Activated naive CD8-positive, alpha-beta T cell (primary cell): ENCODE data around the gene ALG6.

Experiments used
- H3K27ac Mint-ChIP-seq: one replicate; pipeline ENCODE4 v1.8.0; 2021; ENCODE audit warnings: mixed read lengths
- H3K27me3 Mint-ChIP-seq: one replicate; pipeline ENCODE4 v1.8.0; 2021; ENCODE audit warnings: mixed read lengths
- H3K36me3 Mint-ChIP-seq: one replicate; pipeline ENCODE4 v1.8.0; 2021; ENCODE audit warnings: mixed read lengths
- H3K4me1 Mint-ChIP-seq: one replicate; pipeline ENCODE4 v1.8.0; 2021; ENCODE audit warnings: low read depth, mixed read lengths
- H3K4me3 Mint-ChIP-seq: one replicate; pipeline ENCODE4 v1.8.0; 2021; ENCODE audit warnings: mild to moderate bottlenecking, mixed read lengths
- H3K9me3 Mint-ChIP-seq: one replicate; pipeline ENCODE4 v1.8.0; 2021; ENCODE audit warnings: low read depth, mixed read lengths

The ALG6 gene

DNA sequence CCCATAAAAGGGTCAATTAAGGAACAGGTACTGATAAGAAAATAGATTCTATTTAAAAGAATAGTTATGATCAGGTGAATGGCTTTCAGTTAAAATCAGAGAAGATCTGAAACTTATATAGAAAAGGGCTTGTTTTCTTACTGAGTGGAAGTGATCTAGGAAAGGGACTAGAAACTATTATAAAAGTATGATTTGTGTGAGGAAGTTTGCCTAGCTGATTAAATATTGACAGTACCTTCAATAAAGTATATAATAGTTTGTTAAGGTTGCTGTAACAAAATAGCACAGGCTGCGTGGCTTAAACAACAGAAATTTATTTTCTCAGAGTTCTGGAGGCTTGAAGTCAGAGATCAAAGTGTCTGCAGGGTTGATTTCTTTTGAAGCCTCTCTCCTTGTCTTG lies 5.4 kb upstream of the ALG6 start:
- Mint-ChIP-seq H3K27ac (no peak overlapping the region), H3K36me3 (no peaks in the 10 kb centered on the region), H3K27me3 (peaks cover 7% of the 10 kb centered on the region), H3K4me3 (no peak overlapping the region), H3K9me3 (no peaks in the 10 kb centered on the region), H3K4me1 (peaks cover 7% of the 10 kb centered on the region)

DNA sequence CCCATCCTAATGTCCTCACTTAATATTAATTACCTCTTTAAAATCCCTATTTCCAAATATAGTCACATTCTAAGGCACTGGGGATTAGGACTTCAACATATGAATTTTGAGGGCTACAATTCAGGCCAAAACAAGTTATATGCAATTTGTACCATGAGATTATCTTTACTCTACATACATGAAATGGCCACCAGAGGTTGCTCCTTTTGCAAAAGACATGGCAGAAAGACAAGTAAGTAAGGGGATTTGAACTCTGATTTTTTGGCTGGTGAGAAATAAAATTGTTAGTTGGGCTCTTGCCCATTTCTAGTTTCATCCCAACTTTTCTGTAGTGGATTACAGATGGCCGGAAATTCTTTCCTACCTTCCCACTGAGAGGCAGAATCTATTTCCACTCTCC lies 4.8 kb upstream of the ALG6 start:
- peaks cover 7% of the 10 kb centered on the region for H3K4me1 Mint-ChIP-seq
- H3K27me3 Mint-ChIP-seq: peaks cover 7% of the 10 kb centered on the region
- no peaks in the 10 kb centered on the region for H3K9me3 Mint-ChIP-seq
- H3K27ac Mint-ChIP-seq: no peak overlapping the region
- no peak overlapping the region for H3K4me3 Mint-ChIP-seq
- no peaks in the 10 kb centered on the region for H3K36me3 Mint-ChIP-seq

DNA sequence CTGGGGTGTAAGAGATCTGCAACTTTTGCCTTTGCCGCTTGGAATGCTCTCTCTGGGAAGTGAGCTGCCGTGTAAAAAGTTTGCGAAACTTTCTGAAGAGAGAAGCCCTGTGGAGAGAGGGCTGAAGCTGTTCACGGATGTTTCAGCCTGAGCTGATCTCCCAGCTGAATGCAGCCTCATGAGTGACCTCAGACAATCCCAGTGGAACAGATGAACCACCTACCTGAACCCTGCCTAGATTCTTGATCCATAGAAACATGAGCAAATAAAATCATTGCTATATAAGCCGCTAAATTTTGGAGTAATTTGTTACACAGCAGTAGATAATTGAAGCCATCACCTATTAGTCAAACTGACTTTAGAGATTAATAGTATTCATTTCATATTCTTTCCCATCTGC lies 4.4 kb upstream of the ALG6 start:
- Mint-ChIP-seq H3K27ac (no peak overlapping the region), H3K27me3 (peaks cover 7% of the 10 kb centered on the region), H3K36me3 (no peaks in the 10 kb centered on the region), H3K9me3 (no peaks in the 10 kb centered on the region), H3K4me3 (no peak overlapping the region), H3K4me1 (peaks cover 11% of the 10 kb centered on the region)

DNA sequence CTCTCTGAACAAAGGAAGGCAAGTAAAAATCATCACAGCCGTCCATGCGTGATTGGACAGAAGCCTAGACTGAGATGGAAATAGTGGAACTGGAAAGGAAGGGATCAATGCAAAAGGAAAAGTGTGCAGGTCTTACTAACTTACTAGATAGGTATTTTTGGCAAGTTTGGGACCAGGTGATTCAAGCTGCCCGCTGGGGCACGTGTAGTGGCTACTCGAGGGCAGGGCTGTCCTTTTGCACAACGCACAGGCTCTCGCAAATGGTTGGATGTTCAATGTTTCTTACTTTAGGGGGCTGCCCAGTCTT lies 566 bp upstream of the ALG6 start:
- H3K4me3 Mint-ChIP-seq: peak overlapping the region; percentile 88
- peak overlapping the region; percentile 91 for H3K27ac Mint-ChIP-seq
- no peaks in the 10 kb centered on the region for H3K9me3 Mint-ChIP-seq
- H3K36me3 Mint-ChIP-seq: peaks cover 7% of the 10 kb centered on the region
- no peaks in the 10 kb centered on the region for H3K27me3 Mint-ChIP-seq
- peaks cover 21% of the 10 kb centered on the region for H3K4me1 Mint-ChIP-seq

DNA sequence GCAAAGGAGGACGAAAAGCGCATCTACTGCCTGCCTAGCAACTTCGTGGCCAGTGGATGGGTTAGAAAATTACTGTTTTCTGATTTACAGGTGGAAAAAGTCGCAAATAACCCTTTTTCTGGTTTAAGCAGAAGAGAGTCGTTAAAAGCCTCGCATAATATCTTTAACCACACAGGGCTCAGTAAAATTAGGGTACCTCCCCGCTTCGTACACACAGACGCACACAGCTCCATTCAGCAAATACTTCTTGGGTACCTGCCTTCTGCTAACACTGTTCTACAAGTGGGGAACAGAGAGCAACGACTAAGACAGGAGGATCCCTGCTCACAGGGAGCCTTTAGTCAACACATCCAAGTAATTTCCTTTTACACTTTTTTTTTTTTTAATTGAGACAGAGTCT lies 704 bp downstream of the ALG6 start:
- peak overlapping the region; percentile 96 for H3K4me3 Mint-ChIP-seq
- H3K36me3 Mint-ChIP-seq: peaks cover 10% of the 10 kb centered on the region
- no peaks in the 10 kb centered on the region for H3K9me3 Mint-ChIP-seq
- peaks cover 21% of the 10 kb centered on the region for H3K4me1 Mint-ChIP-seq
- no peaks in the 10 kb centered on the region for H3K27me3 Mint-ChIP-seq
- peak overlapping the region; percentile 87 for H3K27ac Mint-ChIP-seq

DNA sequence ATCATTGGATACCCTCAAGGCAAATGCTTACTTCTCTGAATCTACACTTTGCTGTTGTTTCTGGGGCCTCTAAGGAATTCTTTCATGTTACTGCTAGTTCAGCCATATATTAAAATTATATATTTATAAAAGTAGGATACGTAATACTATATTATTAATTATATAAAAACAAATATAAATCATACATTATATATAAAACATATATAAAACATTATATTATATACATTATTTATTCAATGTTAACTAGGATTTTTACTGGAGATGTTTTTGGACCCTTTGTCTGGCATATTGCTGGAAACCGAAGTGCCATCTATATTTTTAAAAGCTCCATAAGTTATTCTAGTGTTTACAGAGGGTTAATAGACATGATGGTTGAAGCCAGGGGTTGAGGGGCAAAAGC lies 12.2 kb downstream of the ALG6 start:
- no peaks in the 10 kb centered on the region for H3K9me3 Mint-ChIP-seq
- peaks cover 35% of the 10 kb centered on the region for H3K4me1 Mint-ChIP-seq
- H3K27ac Mint-ChIP-seq: no peak overlapping the region
- H3K27me3 Mint-ChIP-seq: no peaks in the 10 kb centered on the region
- H3K36me3 Mint-ChIP-seq: peaks cover 7% of the 10 kb centered on the region
- no peak overlapping the region for H3K4me3 Mint-ChIP-seq

DNA sequence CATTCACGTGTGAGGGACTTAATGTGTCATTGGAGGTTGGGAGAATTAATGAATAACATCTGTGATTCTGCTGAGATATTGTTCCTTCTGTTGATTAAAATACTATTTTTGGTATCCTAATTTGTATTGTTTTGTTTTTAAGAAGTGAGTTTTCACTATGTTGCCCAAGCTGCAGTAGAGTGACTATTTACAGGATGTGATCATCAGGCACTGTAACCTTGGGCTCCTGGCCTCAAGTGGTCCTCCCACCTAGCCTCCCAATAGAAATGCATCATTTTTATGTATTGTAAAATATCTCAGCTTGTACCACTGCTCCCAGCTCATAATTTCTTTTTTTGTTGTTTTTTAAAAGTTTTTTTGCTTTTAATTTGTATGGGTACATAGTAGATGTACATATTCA lies 14.3 kb downstream of the ALG6 start:
- Mint-ChIP-seq H3K36me3 (peaks cover 15% of the 10 kb centered on the region), H3K27ac (no peak overlapping the region), H3K4me3 (no peak overlapping the region), H3K9me3 (no peaks in the 10 kb centered on the region), H3K4me1 (peaks cover 42% of the 10 kb centered on the region), H3K27me3 (no peaks in the 10 kb centered on the region)

DNA sequence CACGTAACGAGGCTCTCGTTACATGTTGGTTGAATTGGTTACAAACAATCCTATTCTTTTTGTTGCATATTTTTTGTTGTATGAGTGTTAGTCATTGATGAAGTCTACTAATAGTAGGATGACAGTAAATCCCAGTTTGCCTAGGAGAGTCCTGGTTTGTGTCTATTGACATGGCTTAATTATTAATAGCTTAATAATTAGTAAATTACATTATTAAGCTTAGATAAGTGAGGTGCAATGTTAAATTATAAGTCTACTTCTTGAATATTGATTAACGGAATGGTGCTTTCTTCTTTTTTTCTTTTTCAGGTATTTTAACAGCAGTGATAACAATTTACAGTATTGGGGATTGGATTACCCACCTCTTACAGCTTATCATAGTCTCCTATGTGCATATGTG lies 34.5 kb downstream of the ALG6 start:
- Mint-ChIP-seq H3K4me3 (no peak overlapping the region), H3K36me3 (peaks cover 17% of the 10 kb centered on the region), H3K27ac (no peak overlapping the region), H3K4me1 (no peaks in the 10 kb centered on the region), H3K27me3 (no peaks in the 10 kb centered on the region), H3K9me3 (no peaks in the 10 kb centered on the region)

DNA sequence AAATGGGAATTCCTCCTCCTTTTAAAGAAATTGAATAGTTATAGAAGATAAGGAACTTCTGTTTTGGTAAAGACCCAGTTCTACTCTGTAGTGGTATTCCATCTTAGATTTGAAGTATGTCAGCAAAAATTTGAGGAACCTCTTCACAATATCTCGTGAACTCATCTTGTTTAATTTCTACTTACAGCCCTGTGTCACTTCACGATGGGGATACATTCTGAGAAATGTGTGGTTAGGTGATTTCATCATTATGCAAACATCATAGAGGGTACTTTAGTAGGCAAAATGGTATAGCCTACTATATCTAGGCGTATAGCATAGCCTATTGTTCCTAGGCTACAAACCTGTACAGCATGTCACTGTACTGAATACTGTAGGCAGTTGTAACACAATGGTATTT lies 36.0 kb downstream of the ALG6 start:
- H3K27me3 Mint-ChIP-seq: no peaks in the 10 kb centered on the region
- no peak overlapping the region for H3K27ac Mint-ChIP-seq
- H3K9me3 Mint-ChIP-seq: no peaks in the 10 kb centered on the region
- H3K4me3 Mint-ChIP-seq: no peak overlapping the region
- peaks cover 24% of the 10 kb centered on the region for H3K36me3 Mint-ChIP-seq
- H3K4me1 Mint-ChIP-seq: no peaks in the 10 kb centered on the region

DNA sequence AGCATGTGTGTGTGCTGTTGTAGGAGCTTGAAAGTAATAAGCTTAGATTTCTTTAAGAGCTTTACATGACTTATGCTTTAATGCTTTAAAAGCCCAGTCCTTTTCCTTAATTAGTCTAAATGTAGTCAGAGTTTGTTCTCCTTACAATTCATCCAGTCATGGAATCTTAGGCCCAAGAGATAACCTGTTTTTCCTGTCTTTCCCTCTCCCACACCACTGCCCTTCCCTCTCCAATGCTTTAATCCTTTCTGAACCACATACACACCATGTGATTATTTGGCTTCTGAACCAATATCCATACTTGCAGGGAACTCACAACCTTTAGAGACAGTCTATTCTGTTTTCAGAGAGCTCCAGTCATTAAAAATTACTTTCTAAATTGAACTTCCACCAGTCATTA lies 37.6 kb downstream of the ALG6 start:
- H3K36me3 Mint-ChIP-seq: peaks cover 24% of the 10 kb centered on the region
- H3K4me1 Mint-ChIP-seq: no peaks in the 10 kb centered on the region
- H3K27ac Mint-ChIP-seq: no peak overlapping the region
- H3K27me3 Mint-ChIP-seq: no peaks in the 10 kb centered on the region
- no peaks in the 10 kb centered on the region for H3K9me3 Mint-ChIP-seq
- no peak overlapping the region for H3K4me3 Mint-ChIP-seq

DNA sequence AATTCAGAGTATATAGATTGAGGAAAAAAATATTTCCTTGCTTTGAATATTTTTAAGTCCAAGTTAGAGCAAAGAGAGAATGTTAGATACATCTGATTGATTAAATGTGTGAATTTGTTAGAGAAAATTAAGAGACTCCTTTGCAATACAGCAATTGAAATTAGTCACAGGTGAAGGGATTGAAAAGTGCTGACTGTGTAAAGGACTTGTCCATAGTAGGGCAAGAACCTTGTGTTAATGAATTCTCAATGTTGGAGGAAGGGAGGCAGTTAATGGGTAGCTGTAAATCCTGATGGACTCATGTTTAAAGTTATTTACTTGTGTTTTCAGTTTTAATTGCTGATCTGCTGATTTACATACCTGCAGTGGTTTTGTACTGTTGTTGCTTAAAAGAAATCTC lies 38.6 kb downstream of the ALG6 start:
- Mint-ChIP-seq H3K4me1 (no peaks in the 10 kb centered on the region), H3K27me3 (no peaks in the 10 kb centered on the region), H3K36me3 (peaks cover 22% of the 10 kb centered on the region), H3K4me3 (no peak overlapping the region), H3K27ac (no peak overlapping the region), H3K9me3 (no peaks in the 10 kb centered on the region)

DNA sequence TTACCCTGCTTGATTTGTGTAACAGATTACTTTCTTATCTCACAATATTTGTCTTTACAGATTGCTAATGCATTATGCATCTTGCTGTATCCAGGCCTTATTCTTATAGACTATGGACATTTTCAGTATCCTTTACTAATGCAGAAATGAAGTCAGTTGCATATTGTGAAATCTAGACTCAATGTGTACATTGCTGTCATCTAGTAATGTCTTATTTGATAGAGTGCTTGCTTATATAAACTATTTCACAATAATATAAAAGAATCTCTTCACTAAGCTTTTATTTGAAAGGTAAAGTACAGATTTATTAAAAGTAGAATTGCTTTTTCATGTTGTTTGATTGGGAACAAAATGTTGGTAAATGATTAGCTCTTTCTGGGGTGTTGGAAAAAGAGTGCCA lies 39.6 kb downstream of the ALG6 start:
- Mint-ChIP-seq H3K4me3 (no peak overlapping the region), H3K27me3 (no peaks in the 10 kb centered on the region), H3K4me1 (no peaks in the 10 kb centered on the region), H3K36me3 (peaks cover 25% of the 10 kb centered on the region), H3K27ac (no peak overlapping the region), H3K9me3 (no peaks in the 10 kb centered on the region)

DNA sequence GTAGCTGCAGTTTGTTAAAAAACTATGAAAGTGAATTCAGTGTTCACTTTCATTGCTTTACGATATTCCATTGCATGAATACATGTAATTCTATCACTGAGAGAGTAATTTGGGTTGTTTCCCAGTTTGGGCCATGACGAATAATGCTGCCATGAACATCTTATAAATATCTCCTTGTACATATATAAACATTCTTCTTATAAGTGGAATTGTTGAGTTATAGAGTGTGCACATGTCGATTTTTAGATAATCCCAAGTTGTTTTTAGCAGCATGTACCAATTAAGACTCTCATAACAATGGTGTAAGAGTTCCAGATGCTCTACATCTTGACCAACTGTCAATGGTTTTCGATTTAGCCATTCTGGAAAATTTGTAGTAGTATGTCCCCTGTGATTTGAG lies 40.9 kb downstream of the ALG6 start:
- no peak overlapping the region for H3K4me3 Mint-ChIP-seq
- peaks cover 25% of the 10 kb centered on the region for H3K36me3 Mint-ChIP-seq
- H3K27ac Mint-ChIP-seq: no peak overlapping the region
- no peaks in the 10 kb centered on the region for H3K9me3 Mint-ChIP-seq
- no peaks in the 10 kb centered on the region for H3K27me3 Mint-ChIP-seq
- H3K4me1 Mint-ChIP-seq: no peaks in the 10 kb centered on the region

DNA sequence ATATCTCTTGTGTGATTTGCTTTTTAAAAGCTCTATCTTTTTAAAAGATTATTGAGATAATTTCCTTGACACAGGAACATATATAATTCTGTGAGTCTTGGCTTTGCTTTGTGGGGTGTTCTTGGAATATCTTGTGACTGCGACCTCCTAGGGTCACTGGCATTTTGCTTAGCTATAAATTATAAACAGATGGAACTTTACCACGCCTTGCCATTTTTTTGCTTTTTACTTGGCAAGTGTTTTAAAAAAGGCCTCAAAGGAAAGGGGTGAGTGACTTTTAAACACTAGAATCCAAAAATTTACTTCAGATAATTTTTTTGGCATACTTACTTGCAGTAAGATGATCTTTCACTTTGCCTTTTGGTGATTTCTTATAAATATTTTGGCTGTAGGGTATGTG lies 43.6 kb downstream of the ALG6 start:
- no peaks in the 10 kb centered on the region for H3K27me3 Mint-ChIP-seq

DNA sequence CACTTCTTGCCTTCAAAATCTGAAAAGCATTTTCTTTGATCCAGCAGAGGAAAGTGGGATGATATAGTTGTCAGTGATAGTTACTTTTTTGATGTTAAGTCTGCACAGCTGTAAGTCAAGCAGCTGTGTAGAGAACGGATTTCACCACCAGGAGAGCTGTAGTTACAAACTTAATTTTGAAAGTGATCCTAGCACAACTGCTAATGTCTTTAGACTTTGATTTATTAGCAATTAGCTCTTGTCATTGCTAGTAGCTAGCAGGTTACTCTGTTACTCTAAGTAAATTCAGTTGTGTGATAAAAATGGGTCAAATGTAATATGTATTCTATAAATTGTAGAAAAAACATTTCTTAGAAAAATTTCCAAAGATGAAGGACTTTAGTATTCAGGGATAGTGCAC lies 46.0 kb downstream of the ALG6 start:
- no peak overlapping the region for H3K27ac Mint-ChIP-seq
- no peaks in the 10 kb centered on the region for H3K9me3 Mint-ChIP-seq
- H3K36me3 Mint-ChIP-seq: peaks cover 24% of the 10 kb centered on the region
- no peaks in the 10 kb centered on the region for H3K27me3 Mint-ChIP-seq
- H3K4me3 Mint-ChIP-seq: no peak overlapping the region
- no peaks in the 10 kb centered on the region for H3K4me1 Mint-ChIP-seq

More for the DNA sequence above, 43.6 kb downstream of the ALG6 start:
- Mint-ChIP-seq H3K4me3 (no peak overlapping the region), H3K36me3 (peaks cover 20% of the 10 kb centered on the region), H3K9me3 (no peaks in the 10 kb centered on the region), H3K27ac (no peak overlapping the region), H3K4me1 (no peaks in the 10 kb centered on the region)

DNA sequence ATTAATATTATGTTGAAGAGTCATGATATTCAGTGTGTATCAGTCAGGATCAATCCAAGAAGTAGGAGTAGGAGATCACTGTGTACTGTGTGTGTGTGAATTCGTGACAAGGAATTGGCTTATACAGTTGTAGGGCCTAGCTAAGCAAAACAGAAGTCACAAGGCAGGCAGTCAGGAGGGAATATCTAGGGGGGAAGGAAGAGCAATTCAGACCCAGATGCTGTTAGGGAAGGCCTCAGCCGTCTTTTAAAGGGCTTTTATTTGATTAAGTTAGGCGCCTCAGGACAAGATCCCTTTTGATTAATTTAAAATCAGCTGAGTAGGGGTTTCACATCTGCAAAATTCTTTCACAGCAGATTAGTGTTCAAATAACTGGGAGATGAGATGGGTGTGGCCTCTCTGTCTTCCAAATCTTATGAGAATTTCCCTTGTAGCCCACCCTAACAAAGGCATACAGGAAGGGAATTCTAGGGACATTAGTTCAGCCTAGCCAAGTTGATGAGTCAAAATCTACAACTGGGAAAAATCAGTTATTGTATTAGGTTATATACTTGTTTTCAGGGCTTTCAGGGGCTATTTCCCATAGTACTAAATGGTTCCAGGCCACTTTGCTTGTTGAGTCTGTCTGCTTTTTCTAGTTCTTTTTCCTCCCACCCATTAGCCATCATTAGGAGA lies 47.4 kb downstream of the ALG6 start:
- Mint-ChIP-seq H3K27me3 (no peaks in the 10 kb centered on the region), H3K27ac (no peak overlapping the region), H3K4me1 (no peaks in the 10 kb centered on the region), H3K4me3 (no peak overlapping the region), H3K36me3 (peaks cover 28% of the 10 kb centered on the region), H3K9me3 (no peaks in the 10 kb centered on the region)
